NCI-H510A treated with DMSO at 0.1 percent for 48 hours (cell line): ENCODE results near the gene TSPAN16.

Experiments used
- DNase-seq: peaks from one replicate; lab custom pipeline; 2025; lab: John Stamatoyannopoulos, UW

The TSPAN16 gene

GRCh38 chr19:11295665-11296245 is at the start of gene TSPAN16:
TSS of gene TSPAN16 (plus strand) at chr19:11296160. CDS start at chr19:11296298, 138 bp downstream.
- no peak for DNase-seq

GRCh38 chr19:11246941-11247340 is 49.0 kb upstream of the TSPAN16 start:
- no peak for DNase-seq

DNA sequence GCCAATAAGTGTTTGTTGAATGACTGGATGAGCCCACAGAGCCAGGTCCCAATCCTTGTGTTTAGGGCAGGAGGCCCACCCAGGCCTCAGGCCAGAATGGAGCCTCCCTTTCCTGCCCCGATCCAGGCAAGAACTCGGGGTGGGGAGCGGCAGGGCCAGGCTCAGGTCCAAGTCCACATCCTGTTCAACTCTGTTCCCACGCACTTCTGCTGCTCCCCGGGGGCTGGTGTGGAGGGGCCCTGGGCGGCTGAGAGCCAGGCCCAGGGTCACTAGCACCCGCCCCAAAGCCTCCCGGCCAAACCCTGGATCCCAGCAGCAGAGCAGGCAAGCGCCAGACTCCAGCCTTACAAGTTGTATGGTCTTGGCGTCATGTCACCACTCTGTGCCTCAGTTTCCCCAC is 48.6 kb upstream of the TSPAN16 start:
- no peak for DNase-seq

- DNase-seq = no peak
Observed at GRCh38 chr19:11247934-11248333, 48.0 kb upstream of the TSPAN16 start.

GRCh38 chr19:11248852-11249251 is 47.1 kb upstream of the TSPAN16 start:
- no peak for DNase-seq

GRCh38 chr19:11251217-11251616 is 44.7 kb upstream of the TSPAN16 start:
- no peak for DNase-seq

- no peak for DNase-seq
Observed at GRCh38 chr19:11251650-11252314, 44.2 kb upstream of the TSPAN16 start.

DNA sequence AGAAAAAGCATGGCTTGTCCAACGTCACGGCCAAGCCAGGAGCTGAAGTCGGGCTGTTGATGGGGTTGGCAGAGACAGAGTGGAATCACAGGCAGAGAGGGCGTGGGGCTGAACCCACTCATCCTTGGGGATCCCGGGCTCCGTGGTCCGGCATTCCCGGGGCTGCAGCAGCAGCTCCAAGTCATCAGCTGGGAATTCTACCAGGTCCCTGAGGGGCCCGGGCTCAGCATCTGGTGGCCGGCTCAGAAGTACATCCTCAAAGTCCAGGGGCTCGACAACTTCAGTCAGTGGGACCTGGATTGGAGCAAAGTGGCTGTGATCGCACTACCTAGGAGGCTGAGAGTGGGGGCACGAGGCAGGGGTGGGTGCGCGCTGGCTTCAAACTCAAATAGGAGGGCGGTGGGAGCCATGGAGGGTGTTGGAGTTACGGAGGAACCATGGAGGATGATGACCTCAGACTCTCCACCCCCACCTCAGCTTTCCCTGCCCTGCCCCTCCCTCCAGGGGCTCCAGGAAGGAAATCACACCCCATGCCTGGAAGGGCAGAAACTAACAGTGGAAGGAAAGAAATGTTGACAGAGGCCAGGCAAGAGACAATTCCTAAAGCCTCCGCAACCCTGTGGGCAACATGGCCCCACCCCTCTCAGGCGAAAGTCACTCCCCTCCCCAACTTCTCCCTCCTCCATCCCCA is 43.1 kb upstream of the TSPAN16 start:
- no peak for DNase-seq

DNA sequence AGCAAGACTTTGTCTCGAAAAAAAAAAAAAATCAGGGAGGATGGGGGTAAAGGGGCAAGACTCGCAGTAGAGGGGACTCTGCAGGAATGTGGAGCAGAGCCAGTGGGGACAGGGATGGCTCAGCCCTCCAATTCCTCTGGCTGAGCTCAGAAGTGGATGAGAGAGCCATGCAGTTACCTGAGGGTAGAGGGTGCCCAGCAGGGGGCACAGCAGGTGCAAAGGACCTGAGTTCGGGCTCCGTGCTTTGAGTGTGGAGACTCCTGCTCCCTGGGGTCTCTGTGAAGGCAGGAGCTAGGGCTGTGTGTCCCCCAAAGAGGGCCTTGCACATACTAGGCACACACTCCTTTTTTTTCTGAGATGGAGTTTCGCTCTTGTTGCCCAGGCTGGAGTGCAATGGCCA is 41.3 kb upstream of the TSPAN16 start:
- DNase-seq = no peak

GRCh38 chr19:11256189-11256588 is 39.8 kb upstream of the TSPAN16 start:
- DNase-seq = no peak

DNA sequence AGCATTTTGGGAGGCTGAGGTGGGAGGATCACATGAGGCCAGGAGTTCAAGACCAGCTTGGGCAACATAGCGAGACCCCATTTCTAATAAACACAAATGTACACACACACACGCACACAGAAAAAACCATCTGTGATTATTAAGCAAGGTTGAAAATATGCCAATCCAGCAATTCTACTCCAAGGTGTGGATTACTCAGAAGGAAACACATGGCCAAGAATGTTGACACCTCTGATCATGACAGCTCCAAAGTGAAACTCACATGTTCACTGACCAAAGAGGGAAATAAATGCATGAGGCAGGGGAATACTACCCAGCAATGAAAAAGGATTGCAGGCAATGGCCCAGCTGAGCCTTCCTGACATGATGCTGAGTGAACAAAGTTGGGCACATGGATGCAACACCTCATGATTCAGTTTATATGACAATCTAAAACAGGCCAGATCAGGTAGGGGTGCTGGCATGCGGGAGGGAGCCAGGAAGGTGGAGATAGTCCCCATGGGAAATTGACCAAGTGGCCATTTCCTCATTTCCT is 38.0 kb upstream of the TSPAN16 start:
- no peak for DNase-seq

GRCh38 chr19:11260996-11261395 is 35.0 kb upstream of the TSPAN16 start:
- DNase-seq = no peak

DNA sequence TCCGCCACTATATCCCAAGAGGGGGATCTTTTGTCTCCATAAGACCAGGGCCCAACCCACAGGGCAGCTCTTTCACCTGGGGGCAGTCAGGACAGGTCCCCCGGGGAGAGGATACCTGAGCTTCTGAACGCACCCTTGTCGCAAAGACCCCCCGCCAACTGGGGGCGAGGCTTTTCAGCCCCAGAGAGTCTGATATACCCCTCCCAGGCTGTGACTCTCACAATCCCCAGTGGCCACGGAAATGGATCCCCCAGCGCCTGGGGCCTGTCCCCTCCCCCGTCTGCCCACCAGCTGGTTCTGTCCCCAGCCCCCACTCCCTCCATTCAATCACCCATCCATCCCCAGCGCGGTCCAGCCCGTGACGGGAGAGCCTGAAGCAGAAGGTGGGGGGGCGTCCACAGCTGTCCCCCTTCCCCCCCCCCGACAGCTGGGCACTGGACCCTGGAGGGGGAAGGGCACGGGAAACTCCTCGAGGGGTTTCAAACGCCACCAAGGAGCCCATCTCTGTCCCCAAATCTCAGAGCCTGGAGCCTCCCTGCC is 34.5 kb upstream of the TSPAN16 start:
- DNase-seq = no peak

- peak; percentile 9 for DNase-seq
Observed at GRCh38 chr19:11261971-11262839, 33.8 kb upstream of the TSPAN16 start, which contains the start of gene DOCK6. TSS of gene DOCK6 (minus strand) at chr19:11262524. CDS start at chr19:11262440, 84 bp downstream.

- DNase-seq = no peak
Observed at GRCh38 chr19:11263726-11264125, 32.2 kb upstream of the TSPAN16 start.

- DNase-seq = peak; percentile 70
Observed at GRCh38 chr19:11264452-11265176, 31.3 kb upstream of the TSPAN16 start.

DNA sequence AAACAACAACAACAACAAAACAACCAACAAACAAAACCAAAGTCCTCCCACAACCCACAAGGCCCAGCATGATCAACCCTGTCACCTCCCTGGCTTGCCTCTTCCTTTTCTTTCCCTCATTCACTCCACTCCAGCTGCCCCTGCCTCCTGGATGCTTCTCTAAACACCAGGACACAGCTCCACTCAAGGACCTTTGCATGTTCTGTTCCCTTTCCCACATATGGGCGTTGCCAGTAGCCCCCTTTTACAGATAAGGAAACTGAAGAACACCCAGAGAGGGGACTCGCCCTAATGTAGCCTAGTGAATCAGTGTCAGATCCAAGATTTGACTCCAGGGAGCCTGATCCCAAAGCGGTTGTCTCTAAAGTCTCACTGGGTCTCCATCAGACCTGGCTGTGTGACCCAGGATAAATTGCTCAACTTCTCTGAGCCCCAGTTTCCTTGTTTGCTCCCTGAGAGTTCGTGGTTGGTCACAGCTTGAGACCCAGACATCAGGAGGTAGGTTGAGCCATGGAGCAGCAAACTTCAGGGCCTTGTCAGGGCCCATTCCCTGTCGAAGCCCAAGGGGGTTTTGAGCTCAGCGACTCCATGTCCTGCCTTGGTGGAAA is 30.7 kb upstream of the TSPAN16 start:
- DNase-seq = no peak

- DNase-seq = peak; percentile 65
Observed at GRCh38 chr19:11265785-11266236, 30.1 kb upstream of the TSPAN16 start.

GRCh38 chr19:11267316-11268085 is 28.5 kb upstream of the TSPAN16 start:
- no peak for DNase-seq

DNA sequence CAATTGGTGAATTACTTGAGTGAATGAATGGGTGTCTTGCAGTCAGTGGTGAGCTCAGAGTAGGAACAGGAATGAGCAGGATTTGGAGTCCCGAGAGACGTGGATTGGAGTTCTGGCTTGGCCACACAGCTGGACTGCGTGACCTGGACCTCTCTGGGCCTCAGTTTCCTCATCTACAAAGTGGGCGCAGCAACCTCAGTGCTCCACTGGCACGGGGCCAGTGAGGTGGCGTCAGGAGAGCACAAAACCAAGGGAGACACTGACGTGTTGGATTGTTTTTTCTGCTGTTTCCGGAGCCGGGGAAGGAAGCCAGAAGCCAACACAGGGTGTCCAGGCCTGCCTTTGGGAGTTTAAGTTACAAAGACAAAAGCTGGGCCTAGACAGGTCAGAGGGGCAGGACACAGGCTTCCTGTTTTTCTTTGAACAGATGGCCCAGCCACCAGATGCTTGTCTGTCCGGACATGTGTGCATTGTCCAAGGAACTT is 27.1 kb upstream of the TSPAN16 start:
- no peak for DNase-seq
